ENCODE measurements around the gene GRAMD1C.

GRAMD1C gene

DNA sequence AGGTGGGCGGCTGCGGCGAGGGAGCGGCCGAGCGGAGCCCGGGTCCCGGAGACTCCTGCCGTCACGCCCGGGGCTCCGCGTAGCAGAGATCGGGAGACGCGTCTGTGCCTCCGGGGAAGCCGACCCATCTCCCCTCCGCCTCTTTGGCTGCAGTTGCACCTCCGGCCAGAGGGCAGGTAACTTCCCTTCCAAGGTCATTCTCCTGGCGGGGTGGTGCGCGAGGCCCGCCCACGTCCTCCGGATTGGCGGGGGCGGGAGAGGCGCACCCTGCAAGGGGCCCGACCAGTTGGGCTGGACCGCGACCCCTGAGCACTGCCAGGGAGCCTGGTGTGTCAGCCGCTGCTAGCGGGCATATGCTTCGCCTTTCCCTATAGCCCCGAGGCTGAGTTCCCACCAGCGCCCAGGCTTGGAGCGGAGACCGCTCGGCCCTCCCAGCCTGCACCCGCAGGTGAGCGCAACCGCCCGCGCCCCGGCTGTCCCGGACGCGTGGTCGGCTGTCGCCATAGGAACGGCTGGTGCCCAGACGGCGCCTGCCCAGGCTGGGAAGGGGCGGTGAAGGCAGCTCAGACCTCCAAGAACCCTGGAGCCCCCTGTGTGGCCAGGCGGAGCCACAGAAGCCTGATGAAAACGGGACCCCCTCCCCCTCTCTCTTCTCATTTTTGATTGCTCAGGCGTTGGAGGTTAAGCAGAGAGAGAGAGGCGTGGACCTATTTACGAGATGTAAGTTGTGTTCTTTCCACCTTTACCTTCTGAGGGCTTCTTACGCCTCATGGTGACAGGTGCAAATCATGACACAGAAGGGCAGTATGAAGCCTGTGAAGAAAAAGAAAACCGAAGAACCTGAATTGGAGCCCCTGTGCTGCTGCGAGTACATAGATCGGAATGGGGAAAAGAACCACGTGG, 109.7 kb downstream of the GRAMD1C start:
- FAIRE-seq, result no peak
- peak; percentile 75 for DNase-seq (ENCODE audit: low spot score)

DNA sequence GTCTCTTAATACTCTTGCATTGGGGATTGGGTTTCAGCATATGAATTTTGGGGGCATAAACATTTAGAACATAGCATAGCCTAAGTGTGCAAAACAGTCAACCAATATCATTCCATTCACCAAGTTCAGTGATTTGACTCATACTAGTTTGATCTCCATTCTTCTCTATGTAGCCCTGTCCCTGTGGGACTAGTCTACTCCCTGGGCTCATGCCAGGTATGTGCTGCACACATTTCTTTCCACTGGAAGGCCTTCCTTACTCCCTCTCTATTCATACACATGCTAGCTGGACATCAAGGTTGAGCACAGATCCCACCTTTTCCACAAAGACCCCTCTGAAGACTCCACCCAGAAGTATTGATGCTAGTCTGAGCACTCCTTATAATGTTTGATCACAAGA, 114.3 kb downstream of the GRAMD1C start:
- FAIRE-seq (no peak), DNase-seq (ENCODE audit: low spot score) (no peak)

DNA sequence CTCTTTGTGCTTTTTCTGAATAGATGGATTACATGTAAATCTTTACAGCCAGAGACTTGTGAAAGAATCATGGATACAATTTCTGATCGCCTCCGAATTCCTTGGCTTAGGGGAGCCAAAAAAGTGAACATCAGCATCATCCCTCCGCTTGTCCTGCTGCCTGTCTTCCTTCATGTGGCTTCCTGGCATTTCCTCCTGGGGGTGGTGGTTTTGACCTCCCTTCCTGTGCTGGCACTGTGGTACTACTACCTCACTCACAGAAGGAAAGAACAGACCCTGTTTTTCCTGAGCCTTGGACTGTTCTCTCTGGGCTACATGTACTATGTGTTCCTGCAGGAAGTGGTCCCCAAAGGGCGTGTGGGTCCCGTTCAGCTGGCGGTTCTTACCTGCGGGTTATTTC, 115.1 kb downstream of the GRAMD1C start:
- DNase-seq (ENCODE audit: low spot score) (peak; percentile 24), FAIRE-seq (no peak)

DNA sequence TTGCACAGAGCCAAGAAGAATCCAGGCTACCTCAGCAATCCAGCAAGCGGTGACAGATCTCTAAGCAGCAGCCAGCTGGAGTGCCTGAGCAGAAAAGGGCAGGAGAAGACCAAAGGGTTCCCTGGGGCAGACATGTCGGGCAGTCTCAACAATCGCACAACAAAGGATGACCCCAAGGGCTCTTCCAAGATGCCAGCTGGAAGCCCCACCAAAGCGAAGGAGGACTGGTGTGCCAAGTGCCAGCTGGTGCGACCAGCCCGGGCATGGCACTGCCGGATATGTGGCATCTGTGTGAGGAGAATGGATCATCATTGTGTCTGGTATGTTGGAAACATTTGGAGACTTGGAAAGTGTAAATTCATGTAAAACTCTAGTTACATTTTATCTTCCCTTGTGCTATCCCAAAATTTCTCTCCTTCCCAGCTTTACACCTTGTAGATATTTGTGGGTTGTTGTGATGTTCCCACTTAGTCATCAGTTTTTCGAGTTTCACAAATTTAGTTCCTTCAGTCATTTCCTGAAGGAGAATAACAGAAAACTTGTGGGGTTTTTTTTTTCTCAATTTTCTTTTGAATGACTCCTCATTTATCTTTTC, 115.6 kb downstream of the GRAMD1C start:
- no peak for DNase-seq (ENCODE audit: low spot score)

DNA sequence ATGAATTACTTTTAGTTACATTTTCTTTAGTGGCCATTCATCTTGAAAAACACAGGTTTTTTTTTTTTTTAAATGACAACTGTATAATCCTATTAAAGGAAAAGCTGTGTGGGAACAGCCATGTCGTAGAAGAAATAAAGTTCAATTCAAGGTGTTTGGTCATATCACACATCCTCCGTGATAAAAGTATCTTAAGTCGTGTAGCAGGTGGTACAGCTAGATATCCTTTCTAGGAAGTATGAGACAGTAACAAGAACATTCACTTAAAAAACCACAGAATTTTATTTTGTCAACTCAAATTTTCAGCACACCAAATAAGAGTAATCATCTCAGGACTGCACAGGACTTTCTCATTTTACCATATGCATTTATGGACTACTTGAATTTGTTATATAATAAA, 125.3 kb downstream of the GRAMD1C start:
- no peak for DNase-seq (ENCODE audit: low spot score)
- no peak for FAIRE-seq

More for the DNA sequence above, 115.6 kb downstream of the GRAMD1C start:
- no peak for FAIRE-seq

DNA sequence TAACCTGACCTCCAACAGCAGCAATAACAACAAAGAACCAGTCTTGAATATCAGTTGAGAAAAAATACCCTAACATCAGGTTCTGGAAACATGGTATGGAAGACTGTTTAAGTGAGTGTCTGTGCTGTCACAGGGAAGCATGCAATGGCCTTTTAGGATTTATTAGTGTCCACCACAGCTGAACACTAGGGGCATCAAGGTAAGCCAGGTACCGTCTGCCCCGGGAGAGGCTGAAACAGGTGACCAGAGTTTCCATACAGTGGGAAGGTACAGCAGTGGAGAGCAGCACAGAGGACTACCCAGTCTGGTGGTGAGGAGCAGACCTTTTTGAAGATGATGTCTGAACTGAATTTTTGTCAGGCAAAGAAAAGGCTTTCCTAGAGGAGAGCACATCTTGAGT, 127.6 kb downstream of the GRAMD1C start:
- DNase-seq (ENCODE audit: low spot score) (no peak), FAIRE-seq (no peak)

DNA sequence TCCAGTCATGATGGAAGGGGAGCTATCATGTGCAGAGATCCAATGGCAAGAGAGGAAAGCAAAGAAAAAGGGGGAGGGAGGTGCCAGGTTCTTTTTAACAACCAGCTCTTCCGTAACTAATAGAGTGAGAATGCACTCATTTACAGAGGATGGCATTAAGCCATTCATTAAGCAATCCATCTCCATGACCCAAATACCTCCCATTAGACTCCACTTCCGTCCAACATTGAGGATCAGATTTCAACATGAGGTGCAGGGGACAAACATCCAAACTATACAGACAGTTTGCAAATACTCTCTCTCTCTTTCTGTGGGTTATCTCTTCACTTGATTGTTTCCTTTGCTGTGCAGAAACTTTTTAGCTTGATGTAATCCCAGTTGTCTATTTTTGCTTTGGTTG, 130.4 kb downstream of the GRAMD1C start:
- DNase-seq (ENCODE audit: low spot score) (no peak), FAIRE-seq (no peak)

DNA sequence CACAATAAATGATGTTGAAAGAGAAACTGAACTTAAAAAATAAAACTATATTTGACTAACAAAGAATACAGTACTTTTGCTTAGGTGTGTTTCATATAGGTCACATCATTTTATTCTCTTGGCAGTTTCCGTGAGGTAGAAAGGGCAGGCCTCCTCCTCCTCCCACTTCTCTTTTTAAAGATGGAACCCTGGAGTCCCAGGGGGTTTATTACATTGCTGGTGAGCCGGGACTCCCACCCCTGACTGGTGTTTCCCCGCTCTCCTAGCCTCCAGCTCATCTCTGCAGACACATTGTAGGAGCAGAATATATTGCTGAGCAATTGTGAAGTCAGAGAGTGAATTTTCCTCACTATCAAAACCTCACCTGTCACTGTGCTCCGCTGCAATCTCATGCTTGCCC, 139.2 kb downstream of the GRAMD1C start:
- FAIRE-seq (no peak), DNase-seq (ENCODE audit: low spot score) (no peak)

DNA sequence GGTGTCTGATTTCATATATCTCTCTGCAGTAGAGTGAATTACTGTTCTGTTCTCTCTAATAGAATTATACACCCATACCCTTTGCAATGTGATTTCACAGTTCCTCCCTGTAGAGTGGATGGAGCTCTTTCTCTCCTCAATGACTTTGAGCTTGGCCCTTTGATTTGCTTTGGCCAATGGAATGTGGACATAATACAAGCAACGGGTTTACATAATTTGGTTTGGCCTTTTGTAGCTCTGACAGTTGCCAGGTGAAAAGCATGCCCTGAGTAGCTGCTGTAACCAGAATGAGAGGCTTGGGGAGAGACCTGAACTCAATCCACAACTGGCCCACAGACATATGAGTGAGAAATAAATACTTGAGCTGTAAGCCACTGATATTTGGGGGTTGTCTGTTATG, 141.3 kb downstream of the GRAMD1C start:
- no peak for FAIRE-seq
- DNase-seq (ENCODE audit: low spot score), result no peak

DNA sequence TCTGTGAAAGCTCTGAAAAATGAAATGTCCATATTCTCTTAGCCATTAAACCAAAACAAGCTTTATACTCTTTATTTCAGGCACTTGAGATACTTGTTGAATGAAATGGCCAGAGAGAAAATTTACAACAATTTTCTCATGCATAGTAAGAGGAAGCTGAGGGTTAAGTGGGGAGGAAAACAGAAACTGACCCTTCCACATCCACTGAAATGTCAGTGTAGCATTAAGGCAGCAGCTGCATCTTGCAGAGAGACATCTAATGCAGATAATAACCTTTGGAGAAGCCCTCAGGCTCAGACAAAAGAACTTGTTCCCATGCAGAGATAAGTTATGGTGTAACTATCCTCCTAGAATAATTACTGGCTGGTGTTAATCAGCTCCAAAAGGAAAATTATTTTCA, 143.2 kb downstream of the GRAMD1C start:
- no peak for FAIRE-seq
- no peak for DNase-seq (ENCODE audit: low spot score)

DNA sequence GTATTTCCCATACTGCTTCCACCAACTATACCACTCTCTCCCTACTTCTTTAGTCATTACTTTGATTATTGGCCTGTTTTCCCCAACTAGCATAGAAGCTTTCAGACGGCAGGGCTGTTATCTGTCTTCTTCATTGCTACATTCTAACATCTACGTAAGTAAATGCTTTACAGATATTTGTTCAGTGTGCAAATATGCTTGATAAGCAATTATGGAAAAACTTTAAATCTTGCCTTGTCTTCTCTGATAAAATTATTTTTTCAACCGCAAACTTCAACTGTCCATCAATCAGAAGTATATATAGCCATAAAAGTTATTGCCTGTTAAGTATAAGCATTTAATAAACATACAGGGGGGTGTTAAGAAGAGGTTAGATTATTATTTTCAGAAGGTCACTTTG, 145.0 kb downstream of the GRAMD1C start:
- DNase-seq (ENCODE audit: low spot score), result no peak
- FAIRE-seq, result no peak

DNA sequence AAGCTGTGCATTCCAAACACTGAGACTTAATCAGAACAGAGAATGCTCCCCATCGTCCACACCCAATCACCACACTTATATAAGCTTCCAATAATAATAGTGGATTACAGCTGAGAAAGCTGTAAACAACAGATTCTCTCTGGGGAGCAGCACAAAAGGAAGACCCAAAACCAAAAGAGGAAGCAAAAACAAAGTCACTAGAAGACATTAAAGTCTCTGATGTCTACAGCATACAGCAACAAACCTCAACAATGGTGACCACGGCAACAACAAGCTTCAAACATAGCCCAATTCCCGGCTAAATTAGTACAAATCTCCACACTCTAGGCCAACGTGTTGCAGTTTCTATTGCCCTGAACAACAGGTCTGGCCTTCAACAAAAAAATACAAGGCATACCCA, 147.0 kb downstream of the GRAMD1C start:
- DNase-seq (ENCODE audit: low spot score) (no peak), FAIRE-seq (no peak)
